HepG2 (cell line): ENCODE data around the gene CAVIN1. TPM values are rescaled to one million over a fixed set of nuclear protein-coding genes. Genes with fewer than 3 reads are reported as not detected.

Experiments used
- ATRX ChIP-seq: sonication (generic); formaldehyde crosslinking; IDR thresholded peaks from 2 replicates; pipeline ENCODE4 v1.4.0; 2020; ENCODE audit warnings: missing genetic modification reagents, borderline replicate concordance
- CAMTA2 ChIP-seq: sonication (generic); formaldehyde crosslinking; IDR thresholded peaks from 2 replicates; pipeline ENCODE4 v1.4.0; 2020; ENCODE audit warnings: mild to moderate bottlenecking, missing genetic modification reagents, borderline replicate concordance
- KDM5A ChIP-seq: fragments of 200-600 bp; sonication (generic); IDR thresholded peaks from 2 replicates; pipeline ENCODE4 v1.7.0; 2018; ENCODE audit warnings: antibody characterized with exemption, mild to moderate bottlenecking, low read length, borderline replicate concordance
- MIER3 ChIP-seq: IDR thresholded peaks from 2 replicates; pipeline ENCODE4 v1.6.1; 2016; ENCODE audit warnings: missing compliant biosample characterization, borderline replicate concordance
- MTF1 ChIP-seq: sonication (generic); formaldehyde crosslinking; IDR thresholded peaks from 2 replicates; pipeline ENCODE4 v1.5.0; 2020; ENCODE audit warnings: missing genetic modification reagents
- PREB ChIP-seq: sonication (generic); formaldehyde crosslinking; IDR thresholded peaks from 2 replicates; pipeline ENCODE4 v1.4.0; 2020; ENCODE audit warnings: missing genetic modification reagents
- RBAK ChIP-seq: sonication (generic); formaldehyde crosslinking; IDR thresholded peaks from 2 replicates; pipeline ENCODE4 v1.5.1; 2020; ENCODE audit warnings: mild to moderate bottlenecking, missing genetic modification reagents
- REPIN1 ChIP-seq: sonication (generic); formaldehyde crosslinking; IDR thresholded peaks from 2 replicates; pipeline ENCODE4 v1.8.0; 2022; ENCODE audit warnings: missing genetic modification reagents, low read depth, mild to moderate bottlenecking, borderline replicate concordance
- RNF2 ChIP-seq: fragments of 450-650 bp; conservative IDR thresholded peaks from 2 replicates; pipeline ENCODE4 v1.6.1; 2016; ENCODE audit warnings: low read depth
- SOX13 ChIP-seq, 3 experiments: fragments of 450-650 bp in 1 of 3; sonication (generic) in 1 of 3; formaldehyde crosslinking in 1 of 3; IDR thresholded peaks in 2 of 3; conservative IDR thresholded peaks in 1 of 3; 2 replicates each; pipeline versions ENCODE4 v1.5.0 to v1.6.1; 2016 to 2020; ENCODE audit warnings: antibody characterized with exemption in 1 of 3, mild to moderate bottlenecking in 1 of 3, missing compliant biosample characterization in 1 of 3, missing genetic modification reagents in 1 of 3, moderate library complexity in 1 of 3
- SP4 ChIP-seq: sonication (generic); formaldehyde crosslinking; IDR thresholded peaks from 2 replicates; pipeline ENCODE4 v1.8.1; 2023; ENCODE audit warnings: mild to moderate bottlenecking, missing genetic modification reagents
- TCF7 ChIP-seq: sonication (generic); IDR thresholded peaks from 2 replicates; pipeline ENCODE4 v1.6.1; 2016; ENCODE audit warnings: antibody characterized with exemption, low read depth
- TGIF2 ChIP-seq: IDR thresholded peaks from 2 replicates; pipeline ENCODE4 v1.6.1; 2016; ENCODE audit warnings: control low read depth, missing compliant biosample characterization
- ZBTB43 ChIP-seq: sonication (generic); formaldehyde crosslinking; conservative IDR thresholded peaks from 2 replicates; pipeline ENCODE4 v1.4.0; 2020; ENCODE audit warnings: missing genetic modification reagents
- ZFAT ChIP-seq: sonication (generic); formaldehyde crosslinking; conservative IDR thresholded peaks from 2 replicates; pipeline ENCODE4 v1.8.1; 2023; ENCODE audit warnings: missing genetic modification reagents, inconsistent platforms
- ZFP1 ChIP-seq: IDR thresholded peaks from 2 replicates; pipeline ENCODE4 v1.6.1; 2016
- ZIK1 ChIP-seq: sonication (generic); formaldehyde crosslinking; IDR thresholded peaks from 2 replicates; pipeline ENCODE4 v1.5.0; 2020; ENCODE audit warnings: mild to moderate bottlenecking, low read depth, missing genetic modification reagents, borderline replicate concordance
- ZNF138 ChIP-seq: sonication (generic); formaldehyde crosslinking; IDR thresholded peaks from 2 replicates; pipeline ENCODE4 v1.5.0; 2020; ENCODE audit warnings: mild to moderate bottlenecking, low read depth, missing genetic modification reagents
- ZNF253 ChIP-seq: sonication (generic); formaldehyde crosslinking; IDR thresholded peaks from 2 replicates; pipeline ENCODE4 v1.8.0; 2022; ENCODE audit warnings: mild to moderate bottlenecking, missing genetic modification reagents, borderline replicate concordance
- ZNF260 ChIP-seq: sonication (generic); formaldehyde crosslinking; IDR thresholded peaks from 2 replicates; pipeline ENCODE4 v1.4.0; 2020; ENCODE audit warnings: missing genetic modification reagents, low read depth, mild to moderate bottlenecking, borderline replicate concordance
- ZNF30 ChIP-seq: sonication (generic); formaldehyde crosslinking; IDR thresholded peaks from 2 replicates; pipeline ENCODE4 v1.5.0; 2020; ENCODE audit warnings: mild to moderate bottlenecking, missing genetic modification reagents
- ZNF678 ChIP-seq: sonication (generic); formaldehyde crosslinking; IDR thresholded peaks from 2 replicates; pipeline ENCODE4 v1.4.0; 2020; ENCODE audit warnings: mild to moderate bottlenecking, missing genetic modification reagents
- ZNF800 ChIP-seq: sonication (generic); formaldehyde crosslinking; IDR thresholded peaks from 2 replicates; pipeline ENCODE4 v1.4.0; 2020; ENCODE audit warnings: missing genetic modification reagents
- ZNF839 ChIP-seq: sonication (generic); formaldehyde crosslinking; IDR thresholded peaks from 2 replicates; pipeline ENCODE4 v1.4.0; 2020; ENCODE audit warnings: missing genetic modification reagents, mild to moderate bottlenecking, borderline replicate concordance
- polyA plus RNA-seq, 8 experiments: library from polyadenylated mRNA; depleted of rRNA in 3 of 8; stranded (reverse) in 7 of 8; unstranded in 1 of 8; fragments of >200 nt; fragmentation: Illumina TruSeq in 4 of 8; extraction: Trizol in 4 of 8; gene quantifications; 2 replicates each; pipeline versions ENCODE4 v1.2.1 to v1.2.3, GENCODE V29; 2011 to 2016; ENCODE audit warnings: low read depth in 4 of 8, missing spikeins in 1 of 8, mixed read lengths in 1 of 8; ENCODE audit not compliant: insufficient read depth in 1 of 8
- total RNA-seq, 5 experiments: library from RNA; depleted of rRNA; stranded (reverse); fragments of >200 nt; fragmentation: Illumina TruSeq; extraction: Trizol; gene quantifications; 2 replicates each; pipeline ENCODE4 v1.2.3, GENCODE V29; 2016; ENCODE audit warnings: low read depth in 1 of 5

The CAVIN1 gene
- total and polyA plus RNA-seq, 2 of the 13 experiments (the other 11 are each of a cell fraction or from before 2014, with no cell fraction given): 15.9 to 25.5 TPM

- TF ChIP-seq ZBTB43 (CRISPR knock-in tag) (peak; percentile 89), MTF1 (CRISPR knock-in tag) (peak; percentile 80; the same call in 1 of the 2 replicates), SOX13 (IDR thresholded peaks at IDR 0.05) (no peak), SOX13 (CRISPR knock-in tag; conservative IDR thresholded peaks at IDR 0.05 in 1 of 2, IDR thresholded peaks at IDR 0.05 in 1 of 2) (peak in 1 of 2 experiments; percentile 92; a peak in 2 of 4 replicates), ZFP1 (CRISPR knock-in tag) (peak; percentile 99), PREB (CRISPR knock-in tag) (no peak), CAMTA2 (CRISPR knock-in tag) (peak; percentile 68; the same call in 1 of the 2 replicates), ZIK1 (CRISPR knock-in tag) (peak; percentile 98), ZFAT (no peak), MIER3 (peak; percentile 100), ZNF678 (CRISPR knock-in tag) (no peak), REPIN1 (CRISPR knock-in tag) (peak; percentile 100), RBAK (CRISPR knock-in tag) (0 out of 2 replicates have a peak, but pooled peaks have one; percentile 64), ZNF839 (CRISPR knock-in tag) (peak; percentile 92; the same call in 1 of the 2 replicates), RNF2 (peak; percentile 94), ATRX (CRISPR knock-in tag) (peak; percentile 87; the same call in 1 of the 2 replicates), TCF7 (peak; percentile 34; the same call in 1 of the 2 replicates), ZNF30 (CRISPR knock-in tag) (no peak), ZNF260 (CRISPR knock-in tag) (no peak), KDM5A (peak; percentile 100), ZNF253 (CRISPR knock-in tag) (peak; percentile 98; the same call in 1 of the 2 replicates), TGIF2 (CRISPR knock-in tag) (peak; percentile 99), SP4 (peak; percentile 100), ZNF800 (CRISPR knock-in tag) (peak; percentile 76; the same call in 1 of the 2 replicates), ZNF138 (CRISPR knock-in tag) (no peak)
These were observed 34.5 kb downstream of the CAVIN1 start, which contains the start of gene STAT3 (continued) for GRCh38 chr17:42388381-42389134.
